Activated CD4-positive, alpha-beta T cell treated with anti-CD3 and anti-CD28 coated beads for 1 hour (primary cell): Measurements from ENCODE around the gene CDAN1.

Experiments
- DNase-seq: peaks from one replicate; pipeline ENCODE4 v3.0.0-alpha.2; 2020

CDAN1 gene

GRCh38 chr15:42734076-42734672 lies 2.8 kb downstream of the CDAN1 start:
- DNase-seq, result no peak

- no peak for DNase-seq
Measured at GRCh38 chr15:42733027-42733426, 3.9 kb downstream of the CDAN1 start.

DNA sequence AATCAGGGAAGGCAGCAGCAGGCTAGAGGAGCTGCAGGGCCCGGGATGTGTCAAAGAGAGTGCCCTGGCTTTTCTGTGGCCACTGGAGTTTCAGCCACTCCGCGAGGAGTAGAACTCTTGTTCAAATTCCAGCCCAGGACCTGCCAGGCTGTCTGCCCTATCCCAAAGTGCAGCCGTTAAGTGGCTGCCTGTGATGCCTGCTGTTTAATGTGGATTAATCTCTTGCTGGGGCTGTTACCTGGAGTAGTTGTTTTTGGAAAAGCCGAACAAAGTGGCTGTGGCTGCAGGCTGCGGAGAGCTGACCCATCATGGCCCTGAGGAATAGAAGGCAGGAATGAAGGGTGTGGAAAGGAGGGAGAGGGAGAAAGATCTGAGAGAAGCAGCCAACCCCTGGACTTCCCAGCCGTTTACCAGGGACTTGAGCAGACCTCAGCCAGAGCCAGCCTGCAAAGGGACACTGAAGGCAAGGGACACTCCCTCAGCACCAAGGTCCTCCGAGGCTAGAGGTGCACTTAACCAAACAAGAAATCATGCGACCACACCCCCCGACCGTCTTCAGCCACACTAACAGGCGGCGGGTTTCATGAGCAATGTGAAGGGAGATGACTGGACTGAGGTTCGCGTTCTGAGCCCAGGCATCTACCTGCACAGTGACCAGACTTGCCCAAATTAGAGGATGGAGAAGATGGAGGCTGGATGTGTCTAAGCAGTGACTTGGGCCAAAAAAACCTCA lies 4.7 kb downstream of the CDAN1 start:
- DNase-seq, result no peak

- DNase-seq, result no peak
Measured at GRCh38 chr15:42731461-42731860, 5.5 kb downstream of the CDAN1 start.

- no peak for DNase-seq
Measured at GRCh38 chr15:42730536-42730935, 6.4 kb downstream of the CDAN1 start.

DNA sequence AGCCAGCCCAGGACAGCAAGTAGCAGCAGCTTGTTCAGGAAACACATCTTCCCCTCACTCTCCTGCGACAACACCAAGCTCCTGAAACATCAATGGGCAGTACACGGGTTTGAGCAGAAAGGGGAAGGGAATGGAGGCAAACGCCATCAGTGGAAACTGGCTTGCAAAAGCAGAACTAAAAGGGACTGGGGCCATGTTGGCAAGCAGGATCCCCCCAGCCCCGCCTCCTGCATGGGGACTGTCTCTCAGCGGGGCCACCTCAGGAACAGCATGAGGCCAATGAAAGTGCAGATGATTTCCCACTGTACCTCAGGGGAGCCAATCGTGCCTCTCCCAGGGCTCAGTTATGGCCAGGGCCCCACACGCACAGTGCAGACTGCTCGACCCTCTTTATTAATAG lies 6.8 kb downstream of the CDAN1 start:
- no peak for DNase-seq

DNA sequence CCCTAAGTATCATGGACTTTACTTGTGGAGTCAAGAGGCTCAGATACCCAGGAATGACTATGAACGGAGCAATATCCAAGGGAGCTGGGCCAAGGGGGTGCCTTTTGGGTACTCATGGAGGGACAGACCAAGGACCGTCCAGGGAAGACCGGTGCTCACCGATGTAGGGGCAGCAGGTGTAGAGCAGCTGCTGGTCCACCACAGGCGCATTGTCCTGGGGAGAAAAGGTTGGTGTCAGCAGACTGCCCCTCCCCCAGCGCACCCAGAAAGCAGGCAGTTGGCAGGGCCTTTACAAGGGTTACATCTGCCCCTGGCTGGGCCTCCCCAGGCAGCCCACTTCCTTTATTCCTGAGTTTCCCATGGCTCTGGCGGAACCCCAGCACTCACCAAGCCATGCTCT lies 7.5 kb downstream of the CDAN1 start:
- DNase-seq, result no peak

GRCh38 chr15:42728972-42729371 lies 8.0 kb downstream of the CDAN1 start:
- no peak for DNase-seq

GRCh38 chr15:42728560-42728959 lies 8.4 kb downstream of the CDAN1 start:
- no peak for DNase-seq

DNA sequence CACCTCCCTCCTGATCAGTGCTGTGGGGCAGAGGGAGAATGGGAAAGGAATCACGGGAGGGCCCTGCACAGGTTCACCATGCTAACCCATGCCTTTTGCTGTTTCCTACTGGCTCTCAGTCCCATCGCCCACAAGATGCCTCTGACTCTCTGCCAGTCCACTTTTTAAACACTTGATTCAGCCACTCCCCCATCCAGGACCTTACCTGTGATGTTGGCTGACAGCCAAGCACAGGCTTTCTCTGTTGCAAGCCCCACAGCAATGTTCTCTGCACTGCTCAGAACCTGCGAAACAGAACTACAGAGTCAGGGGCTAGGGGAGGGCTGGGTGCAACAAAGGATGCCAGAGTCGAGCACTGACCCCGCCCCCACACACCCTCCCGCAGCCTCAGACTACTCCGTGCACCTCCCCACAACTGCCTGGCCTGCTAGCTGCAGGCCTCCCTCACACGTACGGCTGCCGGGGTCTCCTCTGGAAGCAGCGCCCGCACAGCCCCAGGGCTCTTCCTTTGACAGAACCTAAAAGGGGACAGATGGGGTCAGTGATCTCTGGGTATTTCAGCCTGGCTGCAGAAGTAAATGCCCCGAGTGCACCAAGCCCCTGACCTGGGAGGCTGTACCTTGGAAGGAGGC lies 9.1 kb downstream of the CDAN1 start:
- DNase-seq, result no peak

DNA sequence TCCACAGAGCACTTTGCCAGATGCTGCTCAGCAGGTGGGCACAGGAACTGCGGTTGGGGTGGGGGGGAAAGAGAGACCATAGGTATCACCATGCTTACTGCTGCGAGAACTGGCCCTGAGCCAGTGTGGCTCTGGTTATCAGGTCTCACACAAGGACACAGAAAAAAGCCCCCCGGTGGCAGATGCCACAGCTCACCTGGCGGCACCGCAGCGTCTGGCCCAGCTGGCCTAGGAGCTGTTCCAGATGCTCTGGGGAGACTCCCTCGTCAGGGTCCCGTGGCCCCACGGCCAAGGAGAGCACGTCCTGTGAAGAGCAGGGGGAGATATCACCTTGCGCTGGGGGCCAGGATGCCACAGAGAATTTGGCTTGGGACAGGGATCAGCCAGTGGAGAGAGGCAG lies 10.8 kb downstream of the CDAN1 start:
- DNase-seq, result no peak

- DNase-seq, result no peak
Measured at GRCh38 chr15:42725331-42725903, 11.5 kb downstream of the CDAN1 start.

DNA sequence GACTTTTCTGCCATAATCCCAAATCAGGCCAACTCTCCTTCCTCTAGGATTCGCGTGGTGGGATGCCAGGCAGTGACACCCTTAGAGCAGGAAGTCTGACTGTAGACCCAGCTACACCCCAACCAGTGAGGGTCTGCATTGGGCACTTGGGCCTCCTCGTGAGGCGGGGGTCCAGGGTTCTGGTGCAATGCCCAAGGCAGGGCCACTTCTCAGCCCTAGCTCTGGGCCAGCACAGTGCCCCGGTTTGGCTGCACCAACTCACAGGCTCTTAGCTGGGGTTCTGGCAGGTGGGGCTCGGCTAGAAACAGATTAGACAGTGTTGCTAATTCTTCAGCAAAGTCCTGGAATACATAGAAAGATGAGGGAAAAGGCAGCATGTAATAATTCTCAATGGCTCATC lies 12.7 kb downstream of the CDAN1 start:
- DNase-seq, result no peak

DNA sequence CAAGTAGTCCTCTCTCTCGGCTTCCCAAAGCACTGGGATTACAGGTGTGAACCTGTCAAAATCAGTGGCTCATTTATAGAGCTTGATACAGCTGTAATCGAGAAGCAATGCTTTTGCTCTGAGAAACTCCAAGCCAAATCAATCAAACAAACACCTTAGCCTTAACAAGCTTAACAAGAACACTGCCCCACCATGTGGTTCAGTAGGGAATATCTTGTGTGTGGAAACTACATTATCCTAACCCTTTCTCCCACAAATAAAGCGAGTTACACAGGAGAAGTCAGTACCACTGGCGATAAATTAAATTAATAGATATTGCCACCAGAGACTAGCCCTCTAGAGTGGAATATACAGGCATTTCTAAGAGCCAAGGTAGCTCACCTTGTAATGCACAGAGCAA lies 13.9 kb downstream of the CDAN1 start:
- DNase-seq, result no peak

- no peak for DNase-seq
Measured at GRCh38 chr15:42721916-42722315, 15.0 kb downstream of the CDAN1 start.

- DNase-seq, result no peak
Measured at GRCh38 chr15:42721016-42721415, 15.9 kb downstream of the CDAN1 start.

- no peak for DNase-seq
Measured at GRCh38 chr15:42720071-42720470, 16.9 kb downstream of the CDAN1 start.

DNA sequence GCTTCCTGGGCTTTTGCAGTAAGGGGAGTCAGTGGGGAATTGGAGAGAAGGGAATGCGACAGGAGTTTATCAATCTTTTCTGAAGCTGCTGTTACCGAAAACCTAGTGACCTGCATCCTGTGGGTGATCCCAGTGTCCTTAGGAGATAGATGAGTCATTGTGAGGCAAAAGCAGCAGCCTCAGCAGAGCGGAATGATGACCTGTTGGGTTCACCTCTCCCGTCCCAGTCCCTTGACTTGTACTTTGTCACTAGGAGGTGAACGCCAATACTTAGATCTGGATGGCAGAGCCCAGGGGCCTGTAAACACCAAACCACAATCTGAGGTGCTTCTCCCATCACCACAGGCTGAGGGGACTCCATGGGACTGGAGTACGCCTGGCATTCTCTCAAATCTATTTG lies 17.9 kb downstream of the CDAN1 start:
- DNase-seq, result no peak

GRCh38 chr15:42716626-42717025 lies 20.3 kb downstream of the CDAN1 start:
- no peak for DNase-seq

- DNase-seq, result no peak
Measured at GRCh38 chr15:42716125-42716524, 20.8 kb downstream of the CDAN1 start.

GRCh38 chr15:42712584-42712983 lies 24.3 kb downstream of the CDAN1 start:
- no peak for DNase-seq

DNA sequence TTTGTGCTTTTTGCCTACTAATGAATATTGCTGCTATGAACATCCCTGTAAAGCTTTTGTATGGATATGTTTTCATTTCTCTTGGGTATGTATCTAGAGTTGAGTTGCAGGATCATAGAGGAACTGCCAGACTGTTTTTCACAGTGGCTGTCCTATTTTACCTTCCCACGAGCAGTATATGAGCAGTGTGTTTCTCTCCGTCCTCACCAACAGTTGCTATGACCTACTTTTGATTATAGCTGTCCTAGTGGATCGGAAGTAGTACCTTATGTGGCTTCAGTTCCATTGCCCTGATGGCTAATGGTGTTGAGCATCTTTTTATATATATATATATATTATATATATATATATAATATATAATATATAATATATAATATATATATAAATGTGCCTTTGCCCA lies 25.2 kb downstream of the CDAN1 start:
- no peak for DNase-seq

DNA sequence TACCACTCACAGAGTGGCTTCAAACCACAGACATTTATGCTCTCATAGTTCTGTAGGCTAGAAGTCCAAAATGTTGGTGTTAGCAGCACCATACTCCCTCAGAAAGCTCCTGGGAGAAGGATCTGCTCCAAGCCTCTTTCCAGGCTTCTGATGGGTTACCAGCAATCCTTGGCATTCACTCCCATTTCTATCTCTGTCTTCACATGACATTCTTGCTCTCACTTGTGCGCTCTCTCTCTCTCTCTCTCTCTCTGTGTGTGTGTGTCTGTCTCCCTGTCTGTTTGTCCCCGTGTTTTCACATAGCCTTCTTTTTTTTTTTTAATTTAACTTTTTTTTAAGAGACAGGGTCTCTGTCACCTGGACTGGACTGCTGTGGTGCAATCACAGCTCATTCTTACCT lies 26.3 kb downstream of the CDAN1 start:
- no peak for DNase-seq

DNA sequence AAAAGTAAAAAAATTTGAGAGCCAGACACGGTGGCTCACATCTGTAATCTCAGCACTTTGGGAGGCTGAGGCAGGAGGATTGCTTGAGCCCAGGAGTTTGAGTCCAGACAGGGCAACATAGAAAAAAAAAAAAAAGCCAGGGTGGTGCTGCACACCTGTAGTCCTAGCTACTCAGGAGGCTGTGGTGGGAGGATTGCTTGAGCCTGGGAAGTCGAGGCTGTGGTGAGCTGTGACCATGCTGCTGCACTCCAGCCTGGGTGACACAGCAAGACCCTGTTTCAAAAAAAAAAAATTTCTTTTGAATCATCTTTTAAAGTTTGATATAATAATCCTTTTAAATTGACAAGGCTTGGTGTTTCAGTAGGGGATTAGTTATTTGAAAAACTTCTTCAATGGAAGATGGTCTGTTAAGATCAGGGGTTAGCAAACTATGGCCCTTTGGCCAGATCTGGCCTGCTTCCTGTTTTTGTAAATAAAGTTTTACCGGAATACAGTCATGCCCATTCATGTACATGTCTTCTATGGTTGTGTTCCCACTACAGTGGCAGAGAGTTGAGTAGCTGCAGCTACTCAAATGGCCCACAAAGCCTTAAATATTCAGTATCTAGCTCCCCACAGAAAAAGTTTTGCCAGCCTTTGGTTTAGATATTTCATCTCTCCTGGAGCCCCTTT lies 28.9 kb downstream of the CDAN1 start:
- no peak for DNase-seq
